SW 1271 (cell line): Measurements from ENCODE around the gene ABCC6.
"Not testable (repeated sequence)": the region's sequence is repeated elsewhere in the genome, so short reads cannot be mapped to it uniquely, and the experiment has no call there.

Experiments
- DNase-seq, 2 experiments: peaks; one replicate each; lab custom pipeline; 2025; lab: John Stamatoyannopoulos, UW

Gene ABCC6

DNA sequence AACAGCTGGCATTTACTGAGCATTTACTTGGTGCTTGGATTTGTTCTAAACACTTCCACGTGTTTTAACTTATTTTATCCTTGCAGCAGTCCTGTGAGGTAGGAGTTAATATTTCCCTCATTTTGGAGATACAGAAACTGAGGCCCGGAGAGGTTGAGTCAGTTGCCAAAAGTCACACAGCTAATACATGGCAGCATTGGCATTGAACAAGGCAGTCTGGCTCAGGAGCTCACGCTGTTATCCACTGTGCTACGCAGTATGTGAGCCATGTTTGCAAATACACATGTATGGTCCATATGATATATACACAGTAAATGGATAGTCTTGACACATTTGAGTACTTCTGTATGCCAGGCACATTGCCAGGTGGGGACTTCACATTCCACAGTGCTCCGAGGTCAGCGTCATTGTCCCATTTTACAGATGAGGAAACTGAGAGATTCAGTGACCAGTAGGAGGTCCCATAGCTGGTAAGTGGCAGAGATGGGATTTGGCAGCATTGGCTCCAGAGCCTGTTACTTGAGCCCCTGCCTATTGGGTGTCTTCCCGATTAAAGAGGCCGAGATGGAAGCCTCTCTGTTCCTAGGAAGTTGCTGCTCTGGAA lies 110.7 kb downstream of the ABCC6 start:
- no peak for DNase-seq

DNA sequence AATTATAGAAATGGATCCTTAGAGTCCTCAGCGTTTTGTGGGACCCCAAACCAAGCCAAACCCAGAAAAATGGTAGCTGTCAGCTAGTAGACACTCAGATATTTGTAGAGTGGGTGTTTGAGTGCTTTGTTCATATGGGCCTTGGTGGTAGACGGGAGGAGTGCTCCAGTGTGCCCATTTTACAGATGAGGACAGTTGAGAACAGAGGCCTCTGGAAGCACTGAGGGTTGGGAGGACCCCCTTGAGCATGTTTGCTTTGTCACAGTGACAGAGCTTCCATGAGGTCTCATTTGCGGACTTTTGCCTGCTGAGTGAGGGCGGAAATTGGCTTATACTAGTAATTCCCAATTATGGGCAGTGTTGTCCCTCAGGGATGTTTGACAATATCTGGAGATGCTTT lies 111.7 kb downstream of the ABCC6 start:
- DNase-seq, result no peak

DNA sequence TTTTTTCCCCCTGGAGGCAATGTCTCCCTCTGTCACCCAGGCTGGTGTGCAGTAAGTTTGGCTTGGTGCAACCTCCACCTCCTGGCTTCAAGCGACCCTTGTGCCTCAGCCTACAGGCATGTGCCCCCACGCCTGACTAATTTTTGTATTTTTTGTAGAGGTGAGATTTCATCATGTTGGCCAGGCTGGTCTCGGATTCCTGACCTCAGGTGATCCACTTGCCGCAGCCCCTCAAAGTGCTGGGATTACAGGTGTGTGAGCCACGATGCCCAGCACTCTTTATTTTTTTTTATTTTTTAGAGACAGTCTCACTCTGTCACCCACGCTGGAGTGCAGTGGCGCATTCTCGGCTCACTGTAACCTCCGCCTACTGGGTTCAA lies 113.2 kb downstream of the ABCC6 start:
- DNase-seq, result no peak

DNA sequence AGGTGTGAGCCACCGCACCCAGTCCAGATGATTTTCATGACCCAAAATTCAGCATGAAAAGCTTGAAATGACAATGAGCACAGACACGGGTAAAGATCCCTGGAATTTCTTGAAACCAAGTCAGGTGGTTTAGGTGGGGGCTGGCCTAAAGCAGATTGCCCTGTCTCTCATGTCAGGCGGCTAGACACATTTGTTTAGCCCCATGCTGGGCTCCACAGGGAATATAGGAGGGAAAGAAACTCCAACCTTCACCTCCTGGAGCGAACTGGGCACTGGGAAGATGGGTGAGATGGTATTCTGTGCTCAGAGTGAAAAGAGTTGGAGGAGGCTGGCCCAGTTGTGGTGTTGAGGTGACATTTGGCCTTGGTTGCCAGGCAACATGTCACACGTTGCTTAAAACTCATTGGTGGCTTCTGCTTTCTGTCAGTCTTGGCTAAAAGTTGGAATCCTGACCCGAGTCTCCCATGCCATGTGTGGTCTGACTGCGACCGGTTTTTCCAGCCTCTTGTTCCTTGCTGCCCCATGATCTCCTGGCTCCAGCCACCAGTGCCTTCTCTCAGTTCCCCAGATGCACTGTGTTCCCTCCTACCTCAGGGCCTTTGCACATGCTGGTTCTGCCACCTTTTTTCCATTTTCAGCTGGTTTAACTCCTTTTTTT lies 113.7 kb downstream of the ABCC6 start:
- no peak for DNase-seq

DNA sequence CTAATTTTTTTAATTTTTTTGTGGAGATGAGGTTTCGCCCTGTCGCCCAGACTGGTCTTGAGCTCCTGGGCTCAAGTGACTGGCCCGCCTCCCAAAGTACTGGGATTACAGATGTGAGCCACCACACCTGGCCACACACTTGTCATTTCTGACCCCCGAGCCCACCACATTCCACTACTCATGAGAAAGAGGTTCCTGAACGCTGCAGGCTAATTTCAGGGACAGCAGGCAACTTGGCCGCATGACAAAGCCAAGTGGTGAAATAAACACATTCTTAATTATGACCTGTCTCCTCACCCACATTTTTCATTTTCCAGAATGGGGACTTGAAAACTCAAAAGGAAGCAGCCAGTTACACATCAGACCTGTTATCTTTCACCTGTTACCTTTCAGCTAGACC lies 114.5 kb downstream of the ABCC6 start:
- no peak for DNase-seq

DNA sequence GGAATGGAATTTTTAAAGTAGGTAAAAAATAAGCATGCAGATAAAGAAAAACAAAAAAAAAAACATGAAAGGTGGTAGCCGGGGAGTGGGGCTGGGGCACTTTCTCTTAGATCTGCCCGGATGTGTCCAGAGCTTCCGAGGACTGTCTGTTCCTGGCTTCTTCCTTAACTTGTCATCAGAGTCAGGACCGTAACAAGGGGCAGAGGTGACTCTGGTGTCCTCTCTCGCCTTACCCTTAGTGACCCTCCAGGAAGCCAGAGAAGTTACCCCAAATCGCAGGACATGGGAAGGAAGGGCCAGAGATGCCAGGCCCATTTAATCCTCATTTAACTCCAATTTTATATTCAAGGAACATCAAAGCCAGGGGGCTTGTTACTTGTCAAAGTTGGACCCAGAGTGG lies 115.5 kb downstream of the ABCC6 start:
- no peak for DNase-seq

DNA sequence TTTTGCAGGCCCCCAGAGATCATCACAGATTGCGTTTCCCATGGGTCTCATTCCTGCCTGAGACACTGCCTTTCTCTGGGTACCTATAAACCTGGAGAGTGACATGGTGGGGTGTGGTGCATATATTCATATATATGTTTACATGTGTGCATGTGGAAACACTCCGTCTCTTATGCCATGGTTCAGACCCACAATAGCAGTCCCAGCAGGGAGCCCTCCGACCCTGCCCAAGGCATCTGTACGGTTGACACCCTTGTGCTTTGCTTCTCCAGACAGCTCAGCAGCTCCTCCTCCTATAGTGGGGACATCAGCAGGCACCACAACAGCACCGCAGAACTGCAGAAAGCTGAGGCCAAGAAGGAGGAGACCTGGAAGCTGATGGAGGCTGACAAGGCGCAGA lies 116.8 kb downstream of the ABCC6 start:
- DNase-seq, result no peak

DNA sequence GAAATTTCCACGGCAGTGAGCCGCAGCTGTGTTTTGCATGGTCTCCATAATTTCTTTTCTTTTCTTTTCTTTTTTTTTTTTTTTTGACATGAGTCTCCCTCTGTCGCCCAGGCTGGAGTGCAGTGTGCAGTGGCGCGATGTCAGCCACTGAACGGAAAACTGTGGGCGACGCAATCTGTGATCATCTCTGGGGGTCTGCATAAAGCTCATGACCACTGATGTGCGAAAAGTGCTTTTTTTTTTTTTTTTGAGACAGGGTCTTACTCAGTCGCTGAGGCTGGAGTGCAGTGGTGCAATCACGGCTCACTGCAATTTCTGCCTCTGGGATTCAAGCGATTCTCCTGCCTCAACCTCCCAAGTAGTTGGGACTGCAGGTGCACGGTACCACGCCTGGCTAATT lies 117.6 kb downstream of the ABCC6 start:
- DNase-seq, result no peak

DNA sequence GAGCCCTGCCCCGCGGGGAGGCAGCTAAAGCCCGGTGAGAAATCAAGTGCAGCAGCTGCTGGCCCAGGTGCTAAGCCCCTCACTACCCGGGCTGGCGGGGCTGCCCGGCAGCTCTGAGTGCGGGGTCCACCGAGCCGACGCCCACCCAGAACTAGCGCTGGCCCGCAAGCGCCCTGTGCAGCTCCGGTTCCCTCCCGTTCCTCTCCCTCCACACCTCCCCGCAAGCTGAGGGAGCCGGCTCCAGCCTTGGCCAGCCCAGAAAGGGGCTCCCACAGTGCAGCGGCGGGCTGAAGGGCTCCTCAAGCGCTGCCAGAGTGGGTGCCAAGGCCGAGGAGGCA lies 118.5 kb downstream of the ABCC6 start:
- not testable (repeated sequence) for DNase-seq

DNA sequence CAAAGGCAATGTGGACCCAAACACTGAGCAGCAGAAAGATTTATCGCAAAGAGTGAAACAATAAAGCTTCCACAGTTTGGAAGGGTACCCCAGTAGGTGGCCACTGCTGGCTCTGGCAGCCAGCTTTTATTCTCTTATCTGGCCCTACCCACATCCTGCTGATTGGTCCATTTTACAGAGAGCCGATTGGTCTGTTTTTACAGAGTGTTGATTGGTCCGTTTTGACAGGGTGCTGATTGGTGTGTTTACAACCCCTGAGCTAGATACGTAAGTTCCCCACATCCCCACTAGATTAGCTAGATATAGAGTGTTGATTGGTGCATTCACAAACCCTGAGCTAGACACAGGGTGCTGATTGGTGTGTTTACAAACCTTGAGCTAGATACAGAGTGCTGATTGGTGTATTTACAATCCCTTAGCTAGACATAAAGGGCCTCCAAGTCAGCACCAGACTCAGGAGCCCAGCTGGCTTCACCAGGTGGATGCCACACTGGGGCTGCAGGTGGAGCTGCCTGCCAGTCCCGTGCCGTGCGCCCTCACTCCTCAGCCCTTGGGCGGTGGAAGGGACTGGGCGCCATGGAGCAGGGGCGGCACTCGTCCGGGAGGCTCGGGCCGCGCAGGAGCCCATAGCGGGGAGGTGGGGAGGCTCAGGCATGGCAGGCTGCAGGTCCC lies 119.0 kb downstream of the ABCC6 start:
- not testable (repeated sequence) for DNase-seq

DNA sequence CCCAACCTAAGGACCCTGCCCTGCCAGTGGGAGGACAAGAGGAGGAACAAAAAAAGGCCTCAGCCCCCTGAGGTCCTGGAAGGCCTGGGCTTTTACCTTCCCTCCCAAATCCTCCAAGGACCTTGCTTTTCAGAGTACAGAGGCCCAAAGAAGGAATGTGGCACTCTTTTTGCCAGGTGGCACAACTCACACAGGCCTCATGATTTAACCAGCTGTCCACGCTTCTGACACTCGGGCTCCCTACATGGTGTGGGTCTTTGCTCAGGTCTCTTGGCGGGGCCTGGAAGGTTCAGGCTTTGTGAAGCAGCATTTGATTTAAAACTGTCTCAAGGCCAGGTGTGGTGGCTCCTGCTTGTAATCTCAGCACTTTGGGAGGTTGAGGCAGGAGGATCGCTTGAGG lies 120.6 kb downstream of the ABCC6 start:
- DNase-seq, result no peak

DNA sequence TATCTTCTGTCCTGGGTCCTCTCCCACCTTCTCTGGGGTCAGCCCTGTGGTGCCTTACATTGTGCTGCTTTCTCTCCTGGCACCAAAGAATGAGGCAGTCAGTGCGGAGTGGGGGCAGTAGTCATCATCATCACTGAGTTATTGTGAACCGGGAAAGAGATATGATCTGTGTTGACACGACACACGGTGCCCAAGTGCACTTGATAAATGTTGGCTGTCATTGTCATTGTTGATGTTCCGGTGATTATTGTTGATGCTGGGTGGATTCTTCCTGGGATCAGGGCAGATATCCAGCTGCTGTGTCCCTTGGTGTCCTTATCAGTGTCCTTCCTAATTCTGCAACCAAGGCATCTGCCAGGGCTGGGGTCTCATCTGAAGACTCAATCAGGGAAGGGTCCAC lies 121.7 kb downstream of the ABCC6 start:
- no peak for DNase-seq

DNA sequence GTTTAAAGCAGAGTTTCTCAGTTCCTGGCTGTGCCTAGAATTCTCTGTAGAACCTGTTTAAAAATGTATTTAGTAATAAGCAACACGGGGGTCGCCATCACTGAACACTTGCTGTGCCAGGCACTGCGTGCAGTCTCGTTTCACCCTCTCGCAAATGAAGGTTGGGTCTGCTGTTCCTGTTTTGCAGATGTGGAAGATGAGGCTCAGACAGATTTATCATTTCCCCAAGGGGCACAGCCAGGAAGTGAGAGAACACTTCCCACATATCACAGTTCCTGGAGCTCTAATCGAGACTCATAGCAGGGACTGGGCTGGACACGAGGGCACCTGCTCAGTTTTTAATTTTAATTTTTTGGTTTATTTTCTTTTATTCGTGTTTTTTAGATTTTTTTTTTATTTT lies 122.7 kb downstream of the ABCC6 start:
- no peak for DNase-seq

DNA sequence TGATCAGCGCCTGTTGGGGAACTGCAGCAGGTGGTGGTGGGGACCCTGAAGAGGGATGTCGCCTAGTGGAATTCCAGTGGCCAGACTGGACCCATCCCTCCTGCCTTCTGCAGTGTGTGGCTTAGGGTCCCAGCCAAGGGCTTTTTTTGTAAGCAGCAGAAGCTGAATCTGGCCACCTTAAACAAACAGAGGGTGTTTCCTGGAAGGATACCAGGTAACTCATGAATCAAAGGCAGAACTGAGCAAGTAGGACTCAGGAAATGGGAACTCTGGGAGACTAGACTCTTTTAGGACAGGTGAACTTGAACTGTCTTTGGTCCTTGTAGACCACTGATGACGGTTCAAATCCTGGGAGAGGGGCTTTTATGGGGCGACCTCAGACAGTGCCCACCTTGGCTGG lies 124.0 kb downstream of the ABCC6 start:
- no peak for DNase-seq
